NCI-H2081 treated with DMSO at 0.1 percent for 48 hours (cell line): Measurements from ENCODE around the gene CPED1.
"Not testable (repeated sequence)": the region's sequence is repeated elsewhere in the genome, so short reads cannot be mapped to it uniquely, and the experiment has no call there.

ENCODE experiments used
- DNase-seq: peaks from one replicate; lab custom pipeline; 2025; lab: John Stamatoyannopoulos, UW

Gene CPED1

GRCh38 chr7:121153411-121153810 is 164.9 kb downstream of the CPED1 start:
- DNase-seq, result no peak

- no peak for DNase-seq
These were observed 165.5 kb downstream of the CPED1 start for GRCh38 chr7:121153995-121154394.

GRCh38 chr7:121156825-121157224 is 168.3 kb downstream of the CPED1 start:
- no peak for DNase-seq

GRCh38 chr7:121157341-121157751 is 168.8 kb downstream of the CPED1 start:
- no peak for DNase-seq

GRCh38 chr7:121157885-121158590 is 169.5 kb downstream of the CPED1 start:
- DNase-seq, result no peak

DNA sequence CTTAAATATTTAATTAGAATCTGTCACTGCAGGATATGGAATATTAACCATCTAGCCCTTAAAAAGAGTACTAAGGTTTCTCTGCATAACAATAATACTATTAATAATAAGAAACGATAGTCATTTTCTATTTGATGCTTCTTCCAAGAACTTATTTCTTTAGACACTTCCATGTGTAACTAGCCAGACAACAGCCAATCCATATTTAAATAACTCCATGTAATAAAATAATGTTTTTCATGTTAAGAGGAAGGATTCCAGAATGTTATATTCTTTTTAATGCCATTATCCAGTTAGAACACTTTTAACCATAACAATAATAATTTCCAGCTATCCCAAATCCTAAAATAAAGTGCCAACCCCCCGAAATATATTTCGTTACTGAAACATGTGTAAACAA is 170.2 kb downstream of the CPED1 start:
- DNase-seq, result no peak

DNA sequence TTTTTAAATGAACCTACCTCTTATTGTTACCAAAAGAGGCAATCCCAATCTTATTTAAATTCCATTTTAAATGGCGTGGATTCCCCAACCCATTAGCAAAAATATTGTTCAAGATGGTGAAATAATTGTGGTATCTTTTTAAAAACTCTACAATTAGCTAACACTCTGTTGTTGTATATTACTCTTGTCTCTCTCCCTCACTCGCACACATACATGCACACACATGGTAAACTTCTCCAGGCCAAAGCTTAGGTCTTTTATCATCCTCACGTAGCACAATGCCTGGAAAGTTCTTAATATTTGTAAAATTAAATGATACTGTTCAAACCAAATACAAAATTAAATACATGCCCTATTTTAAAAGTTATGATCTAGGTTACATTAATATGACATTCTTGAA is 171.0 kb downstream of the CPED1 start:
- DNase-seq, result no peak

- no peak for DNase-seq
These were observed 171.9 kb downstream of the CPED1 start for GRCh38 chr7:121160150-121161008.

GRCh38 chr7:121163699-121164098 is 175.2 kb downstream of the CPED1 start:
- DNase-seq, result no peak

GRCh38 chr7:121164247-121164646 is 175.7 kb downstream of the CPED1 start:
- no peak for DNase-seq

DNA sequence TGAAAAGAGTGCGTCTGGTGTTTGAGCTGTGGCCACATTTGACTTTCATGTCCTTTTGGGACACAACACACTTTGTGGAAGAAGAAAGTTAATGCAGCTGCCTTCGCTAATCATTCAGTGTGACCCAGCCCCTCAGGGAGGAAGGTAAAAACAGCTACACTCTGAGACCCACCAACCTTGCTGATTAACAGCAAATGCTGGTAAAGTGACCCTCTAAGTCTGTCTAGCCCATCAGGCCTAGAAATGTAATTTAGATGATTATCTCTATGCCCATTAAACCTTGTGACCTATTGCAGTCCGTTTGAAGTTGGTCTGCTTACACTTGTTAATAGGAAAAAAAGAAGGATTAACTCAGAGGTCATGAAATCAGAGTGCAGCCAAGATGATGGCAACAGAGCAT is 178.4 kb downstream of the CPED1 start:
- no peak for DNase-seq

- DNase-seq, result no peak
These were observed 179.5 kb downstream of the CPED1 start for GRCh38 chr7:121167971-121168370.

DNA sequence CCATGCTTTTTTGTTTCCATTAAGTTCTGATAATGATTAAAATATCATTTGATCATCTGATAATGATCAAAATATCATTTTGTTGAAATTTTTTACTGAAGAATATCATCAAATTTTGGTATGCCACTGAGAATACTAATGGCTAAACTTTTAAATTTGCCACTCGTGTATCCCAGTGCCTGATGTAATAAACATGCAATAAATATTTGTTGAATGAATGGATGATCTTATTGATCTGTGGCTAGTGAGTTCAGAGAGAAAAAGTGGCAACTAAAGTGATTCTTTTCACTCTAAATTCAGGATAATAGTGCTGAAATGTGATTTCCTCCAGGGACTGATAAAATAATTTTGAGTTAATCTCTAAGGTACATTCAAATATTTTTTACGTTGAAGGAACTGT is 181.0 kb downstream of the CPED1 start:
- DNase-seq, result no peak

DNA sequence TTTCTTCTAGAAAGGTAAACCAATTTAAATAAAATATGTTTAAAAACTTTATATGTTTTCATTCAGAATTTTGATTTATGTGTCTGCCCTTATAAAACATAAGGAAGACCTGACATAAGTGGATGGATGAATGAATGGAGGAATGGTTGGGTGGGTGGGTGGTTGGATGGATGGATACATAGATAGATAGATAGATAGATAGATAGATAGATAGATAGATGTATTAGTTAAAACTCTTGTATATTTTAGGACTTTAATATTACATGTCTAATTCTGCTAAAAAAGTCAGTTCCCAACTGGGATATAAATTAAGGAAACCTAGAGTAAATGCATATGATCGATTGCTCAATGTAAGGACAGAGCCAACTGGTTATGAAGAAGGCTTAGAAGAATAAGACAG is 184.0 kb downstream of the CPED1 start:
- DNase-seq, result no peak

DNA sequence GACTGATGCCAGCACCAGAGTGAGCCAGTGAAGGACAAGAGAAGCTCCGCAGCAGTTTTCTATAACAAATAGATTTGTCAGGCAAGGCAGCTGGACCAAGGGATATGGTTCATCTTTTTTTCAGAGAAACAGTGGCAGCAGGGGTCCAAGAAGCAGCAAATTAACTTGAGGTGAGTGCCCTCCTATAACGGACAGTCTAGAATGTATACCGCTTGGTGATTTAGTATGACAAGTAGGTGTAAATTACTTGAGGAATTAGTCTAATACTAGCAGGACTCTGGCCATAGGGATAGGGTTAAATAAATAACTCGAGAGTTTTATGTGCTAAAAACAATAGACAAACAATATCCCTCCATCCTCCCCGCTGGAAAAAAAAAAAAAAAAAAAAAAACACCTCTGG is 187.3 kb downstream of the CPED1 start:
- no peak for DNase-seq

DNA sequence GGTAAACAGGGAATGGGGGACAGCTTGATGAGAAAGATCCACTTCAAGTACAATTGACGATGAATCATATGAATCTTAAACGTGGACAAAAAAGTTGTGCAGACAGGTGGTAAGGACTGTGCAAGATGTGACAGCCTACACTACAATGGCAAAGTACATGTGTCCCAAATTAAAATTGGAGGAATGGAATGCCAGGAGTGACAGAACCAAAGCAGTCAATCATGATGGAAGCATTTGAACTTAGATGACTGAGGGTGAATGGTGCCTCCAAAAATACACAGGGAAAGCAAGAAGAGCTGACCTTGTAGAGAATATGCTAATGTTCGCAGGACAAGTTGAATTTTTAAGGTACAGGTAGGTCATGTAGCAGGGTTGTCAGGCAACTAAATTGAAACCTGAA is 189.9 kb downstream of the CPED1 start:
- DNase-seq, result no peak

DNA sequence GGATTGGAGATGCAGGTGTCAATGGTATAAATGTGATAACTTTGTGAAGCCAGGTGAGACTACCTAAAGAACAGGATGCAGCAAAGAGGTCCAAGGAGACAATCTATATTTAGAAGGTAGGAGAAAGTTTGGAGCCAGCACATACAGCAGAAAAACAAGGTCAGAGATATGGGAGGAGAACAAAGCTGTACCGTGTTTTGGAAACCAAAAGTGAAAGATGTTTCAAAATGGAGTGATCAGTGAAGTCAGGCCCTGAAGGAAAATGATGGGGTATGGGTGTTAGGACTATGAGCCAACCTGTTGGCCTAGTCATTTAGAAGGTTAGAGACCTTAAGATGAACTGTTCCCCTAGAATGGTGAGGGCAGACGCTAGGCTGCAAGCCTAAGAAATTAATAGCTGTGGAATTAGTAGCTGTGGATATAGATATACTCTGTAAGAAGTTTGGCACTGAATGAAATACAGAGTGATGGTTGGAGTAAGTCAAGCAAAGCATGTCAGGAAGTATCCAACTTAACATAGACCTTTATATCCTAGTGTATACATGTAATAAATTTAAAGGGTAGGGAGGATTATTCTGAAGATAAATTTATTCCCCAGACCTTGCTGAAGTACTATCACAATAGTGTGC is 190.5 kb downstream of the CPED1 start:
- DNase-seq, result no peak

- DNase-seq, result no peak
These were observed 192.0 kb downstream of the CPED1 start for GRCh38 chr7:121180436-121181063.

DNA sequence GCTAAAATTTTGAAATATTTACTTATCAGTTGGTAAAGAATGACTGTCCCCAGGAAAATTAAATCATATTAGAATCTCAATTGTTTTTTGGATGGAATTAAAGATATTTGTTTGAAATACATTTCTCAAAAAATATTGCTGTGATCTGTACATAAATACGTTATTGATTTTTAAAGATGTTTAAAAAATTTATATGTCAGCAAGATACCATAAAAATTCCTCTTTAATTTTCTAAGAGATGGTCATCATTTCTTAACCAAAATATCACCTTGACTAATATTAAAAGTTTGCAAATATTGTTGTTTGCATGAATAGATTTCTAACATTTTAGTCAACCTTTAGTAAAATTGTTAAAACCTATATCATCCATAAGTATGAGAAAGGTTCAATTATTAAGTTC is 192.8 kb downstream of the CPED1 start:
- DNase-seq, result no peak

- DNase-seq, result no peak
These were observed 193.8 kb downstream of the CPED1 start for GRCh38 chr7:121182281-121182680.

GRCh38 chr7:121182902-121183301 is 194.4 kb downstream of the CPED1 start:
- DNase-seq, result no peak

GRCh38 chr7:121183883-121184282 is 195.4 kb downstream of the CPED1 start:
- not testable (repeated sequence) for DNase-seq

DNA sequence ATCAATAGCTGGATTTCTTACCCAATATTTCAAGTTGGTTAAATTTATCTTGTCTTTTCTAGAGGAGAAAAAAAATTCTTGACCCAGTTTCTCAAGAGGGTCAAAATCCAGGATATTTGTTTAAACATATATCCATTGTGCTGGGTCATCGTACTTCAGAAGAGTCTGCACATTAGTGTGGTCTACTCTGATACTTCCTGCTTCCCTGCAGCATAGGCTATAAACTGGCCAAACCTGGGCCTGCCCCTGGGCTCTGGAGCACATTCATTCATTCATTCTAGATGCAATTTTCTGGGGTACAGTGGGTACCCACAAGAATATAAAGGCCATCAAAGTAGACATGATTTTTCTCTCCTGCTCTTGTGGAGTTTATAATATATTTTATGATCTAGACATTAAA is 198.2 kb downstream of the CPED1 start:
- DNase-seq, result no peak
